Measurements from ENCODE around the gene IQCF2. TPM values are rescaled to one million over a fixed set of nuclear protein-coding genes. Genes with fewer than 3 reads are reported as not detected.

Gene IQCF2
- total RNA-seq, 4 donors from 2014 or later, result not detected

DNA sequence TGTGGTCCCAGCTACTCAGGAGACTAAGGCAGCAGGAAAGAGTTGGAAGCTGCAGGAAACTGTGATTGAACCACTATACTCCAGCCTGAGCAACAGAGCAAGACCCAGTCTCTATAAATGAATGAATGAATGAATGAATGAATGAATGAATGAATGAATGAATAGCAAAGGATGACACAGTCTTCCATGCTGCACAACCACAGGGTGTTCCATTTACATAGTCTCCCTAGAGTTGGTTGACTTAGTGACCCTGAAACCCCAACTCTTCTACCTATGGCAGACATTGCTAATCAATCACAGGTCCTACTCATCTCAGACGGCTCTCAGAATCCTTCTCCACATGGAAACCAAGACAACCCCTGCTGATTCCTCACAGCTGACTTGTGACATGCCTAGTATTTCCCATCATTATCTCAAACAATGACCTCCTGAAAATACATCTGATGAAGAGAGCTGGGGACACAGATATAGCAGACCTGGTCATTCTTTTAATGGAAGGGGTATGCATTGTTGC, 11.9 kb downstream of the IQCF2 start:
- 50 to 54% methylated on average over 1 of the region's 1 CpG for WGBS, 2 donors
- intact Hi-C loops (cut with DNase I; ENCODE audit: low total_unique reads), result no loop called here
- H3K4me3 ChIP-seq (ENCODE audit: low read depth, poor library complexity, severe bottlenecking), result no peak overlapping the region
- no peak for TF ChIP-seq POLR2A (IDR thresholded peaks at IDR 0.05)
- TF ChIP-seq, protein P1, sequence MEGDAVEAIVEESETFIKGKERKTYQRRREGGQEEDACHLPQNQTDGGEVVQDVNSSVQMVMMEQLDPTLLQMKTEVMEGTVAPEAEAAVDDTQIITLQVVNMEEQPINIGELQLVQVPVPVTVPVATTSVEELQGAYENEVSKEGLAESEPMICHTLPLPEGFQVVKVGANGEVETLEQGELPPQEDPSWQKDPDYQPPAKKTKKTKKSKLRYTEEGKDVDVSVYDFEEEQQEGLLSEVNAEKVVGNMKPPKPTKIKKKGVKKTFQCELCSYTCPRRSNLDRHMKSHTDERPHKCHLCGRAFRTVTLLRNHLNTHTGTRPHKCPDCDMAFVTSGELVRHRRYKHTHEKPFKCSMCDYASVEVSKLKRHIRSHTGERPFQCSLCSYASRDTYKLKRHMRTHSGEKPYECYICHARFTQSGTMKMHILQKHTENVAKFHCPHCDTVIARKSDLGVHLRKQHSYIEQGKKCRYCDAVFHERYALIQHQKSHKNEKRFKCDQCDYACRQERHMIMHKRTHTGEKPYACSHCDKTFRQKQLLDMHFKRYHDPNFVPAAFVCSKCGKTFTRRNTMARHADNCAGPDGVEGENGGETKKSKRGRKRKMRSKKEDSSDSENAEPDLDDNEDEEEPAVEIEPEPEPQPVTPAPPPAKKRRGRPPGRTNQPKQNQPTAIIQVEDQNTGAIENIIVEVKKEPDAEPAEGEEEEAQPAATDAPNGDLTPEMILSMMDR (IDR thresholded peaks at IDR 0.05), result no peak
- DNase-seq (ENCODE audit: low spot score in 2 of 2), result no peak

DNA sequence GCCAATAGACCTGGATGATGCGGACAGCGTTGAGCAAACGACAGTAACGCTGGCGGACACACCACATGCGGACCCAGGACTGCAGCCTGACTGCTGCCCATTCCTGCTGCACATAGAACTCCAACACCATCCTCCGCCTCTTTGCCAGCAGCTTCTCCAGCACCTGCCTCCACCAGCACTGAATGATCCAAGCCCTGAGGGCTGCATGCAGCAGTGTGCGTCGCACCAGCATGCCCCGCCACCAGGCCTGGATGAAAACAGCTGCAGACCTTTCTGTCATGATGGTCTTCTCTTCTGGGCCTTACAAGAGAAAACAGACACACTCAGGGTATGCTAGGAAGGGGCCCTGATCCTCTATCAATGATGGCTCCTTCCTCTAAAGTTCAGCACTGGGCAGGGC, 12.5 kb downstream of the IQCF2 start:
- intact Hi-C loops (cut with DNase I; ENCODE audit: low total_unique reads), result no loop called here
- 72 to 76% methylated on average over 10 of the region's 10 CpGs for WGBS, 2 donors
- DNase-seq (ENCODE audit: low spot score in 2 of 2), result no peak
- H3K4me3 ChIP-seq (ENCODE audit: low read depth, poor library complexity, severe bottlenecking), result no peak overlapping the region
- no peak for TF ChIP-seq POLR2A (IDR thresholded peaks at IDR 0.05)
- TF ChIP-seq, protein P1 (IDR thresholded peaks at IDR 0.05), result no peak

DNA sequence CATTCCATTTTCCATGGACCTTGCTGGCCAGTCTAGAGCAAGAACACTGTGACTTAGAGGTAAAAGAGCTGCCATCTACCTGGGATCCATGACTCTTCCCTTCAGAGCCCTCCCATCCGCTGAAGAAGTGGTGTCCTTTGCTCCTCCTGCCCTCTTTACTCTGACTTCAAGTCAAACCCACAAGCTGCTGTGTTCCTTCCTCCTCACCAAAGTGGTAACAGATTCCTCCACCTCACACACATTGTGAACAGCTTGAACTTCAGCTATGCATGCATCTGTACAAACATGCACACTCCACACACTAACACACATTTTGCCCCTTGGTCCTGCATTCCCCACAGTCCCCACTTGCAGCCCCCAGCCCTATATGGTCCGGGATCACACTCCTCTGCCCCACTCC, 13.0 kb downstream of the IQCF2 start:
- intact Hi-C loops (cut with DNase I; ENCODE audit: low total_unique reads), result no loop called here
- TF ChIP-seq, protein P1 (IDR thresholded peaks at IDR 0.05), result no peak
- no peak for TF ChIP-seq POLR2A (IDR thresholded peaks at IDR 0.05)
- H3K4me3 ChIP-seq (ENCODE audit: low read depth, poor library complexity, severe bottlenecking), result no peak overlapping the region
- no peak for DNase-seq (ENCODE audit: low spot score in 2 of 2)
- WGBS, 2 donors, result 52 to 70% methylated on average over 2 of the region's 2 CpGs

DNA sequence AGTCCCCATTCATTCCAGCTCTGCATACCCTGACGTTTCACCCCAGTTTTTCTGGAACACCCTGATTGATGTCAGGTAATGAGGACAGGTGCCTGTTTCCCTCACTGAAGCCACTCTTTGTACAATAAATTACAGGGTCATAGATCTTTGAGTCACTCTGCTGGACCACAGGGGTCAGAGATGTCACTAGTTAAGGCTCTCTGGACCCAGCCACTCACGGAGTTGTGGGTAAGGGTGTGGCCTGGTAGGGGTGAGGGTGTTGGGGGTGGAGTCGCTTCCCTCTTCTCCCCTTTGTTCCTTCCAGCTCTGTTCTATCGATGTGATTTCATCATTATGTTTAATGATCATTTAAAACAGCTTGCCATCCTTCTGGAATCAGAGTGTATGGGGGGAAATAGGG, 13.5 kb downstream of the IQCF2 start:
- TF ChIP-seq, protein P1 (IDR thresholded peaks at IDR 0.05), result no peak
- no peak for TF ChIP-seq POLR2A (IDR thresholded peaks at IDR 0.05)
- H3K4me3 ChIP-seq (ENCODE audit: low read depth, poor library complexity, severe bottlenecking), result no peak overlapping the region
- no peak for DNase-seq (ENCODE audit: low spot score in 2 of 2)
- intact Hi-C loops (cut with DNase I; ENCODE audit: low total_unique reads), result no loop called here
- WGBS, 2 donors, result 41 to 51% methylated on average over 4 of the region's 4 CpGs

DNA sequence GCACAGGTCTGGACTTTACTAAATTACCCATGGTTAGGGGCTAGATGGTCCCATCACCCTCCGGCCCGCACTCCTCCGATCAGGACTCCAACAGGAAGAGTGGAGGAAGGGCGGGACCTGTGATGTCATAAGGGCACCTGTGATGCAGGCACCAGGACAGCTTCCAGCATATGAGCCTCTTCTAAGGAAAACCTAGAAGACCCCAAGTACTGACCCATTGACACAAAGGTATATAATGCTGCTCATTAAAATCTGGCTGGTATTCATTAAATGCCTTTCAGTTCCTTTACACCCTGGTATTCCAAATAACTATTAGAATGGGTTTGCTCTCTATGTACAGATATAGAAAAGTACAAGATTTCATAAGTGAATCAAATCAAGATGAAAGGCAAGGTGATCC, 14.1 kb downstream of the IQCF2 start, which contains the start of gene IQCF5:
IQCF5 (minus strand) TSS at position 101 of the 400 bp plus-strand sequence; CDS start at position 31, 70 bp downstream.
- intact Hi-C loops (cut with DNase I; ENCODE audit: low total_unique reads), result no loop called here
- TF ChIP-seq POLR2A (IDR thresholded peaks at IDR 0.05), result no peak
- TF ChIP-seq, protein P1 (IDR thresholded peaks at IDR 0.05), result no peak
- DNase-seq (ENCODE audit: low spot score in 2 of 2), result no peak
- no peak within 1 kb of the TSS for H3K4me3 ChIP-seq (ENCODE audit: low read depth, poor library complexity, severe bottlenecking)
- WGBS, 2 donors, result 81 to 96% methylated on average over 4 of the region's 4 CpGs

DNA sequence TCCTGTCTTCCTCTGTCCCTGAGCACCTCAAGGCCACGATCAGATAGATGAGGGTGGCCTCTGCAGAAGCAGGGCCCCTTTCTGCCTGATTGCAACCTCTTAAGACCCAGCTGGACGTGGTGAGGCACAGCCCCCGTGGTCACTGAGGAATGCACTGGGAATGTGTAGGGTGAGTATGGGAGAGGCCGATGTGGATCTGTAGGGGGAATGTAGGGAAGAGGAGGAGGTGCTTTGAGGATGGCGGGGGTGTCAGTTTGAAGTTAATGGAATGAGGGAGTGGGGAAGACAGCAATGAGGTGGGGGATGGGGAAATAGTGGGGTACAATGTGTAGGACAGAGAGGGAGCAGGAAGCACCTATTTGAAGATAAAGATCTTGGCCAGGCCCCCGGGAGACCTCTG, 14.8 kb downstream of the IQCF2 start:
- TF ChIP-seq, protein P1 (IDR thresholded peaks at IDR 0.05), result no peak
- TF ChIP-seq POLR2A (IDR thresholded peaks at IDR 0.05), result no peak
- no peak for DNase-seq (ENCODE audit: low spot score in 2 of 2)
- no peak overlapping the region for H3K4me3 ChIP-seq (ENCODE audit: low read depth, poor library complexity, severe bottlenecking)
- WGBS, 2 donors, result 47 to 55% methylated on average over 6 of the region's 6 CpGs
- intact Hi-C loops (cut with DNase I; ENCODE audit: low total_unique reads), result no loop called here
